ENCODE data around the gene DHDDS.

GRCh38 chr1:26477446-26478152 is 45.5 kb downstream of the DHDDS start:
- TF ChIP-seq CTCF (IDR thresholded peaks at IDR 0.05) (no peak), EZH2 (IDR thresholded peaks at IDR 0.05) (no peak), EZH2phosphoT487 (IDR thresholded peaks at IDR 0.05) (no peak)
